ENCODE data around the gene APLNR. TPM values are rescaled to one million over a fixed set of nuclear protein-coding genes. Genes with fewer than 3 reads are reported as not detected.

Gene APLNR
- total RNA-seq, 1 donor from 2014 or later: not detected

- Mint-ChIP-seq H3K27me3 (ENCODE audit: insufficient read depth) (peaks cover 7% of the 10 kb centered on the region), H3K27ac (no peak overlapping the region), H3K36me3 (ENCODE audit: low read depth) (no peaks in the 10 kb centered on the region), H3K4me3 (no peak overlapping the region), H3K4me1 (ENCODE audit: low read depth) (no peaks in the 10 kb centered on the region), H3K9me3 (no peaks in the 10 kb centered on the region)
- intact Hi-C loops (cut with micrococcal nuclease): no loop called here
- DNase-seq (ENCODE audit: low spot score): no peak
These were observed 33.7 kb downstream of the APLNR start for GRCh38 chr11:57203359-57203758.

GRCh38 chr11:57202281-57202680 lies 34.8 kb downstream of the APLNR start:
- Mint-ChIP-seq H3K9me3 (no peaks in the 10 kb centered on the region), H3K4me3 (no peak overlapping the region), H3K36me3 (ENCODE audit: low read depth) (no peaks in the 10 kb centered on the region), H3K27ac (no peak overlapping the region), H3K4me1 (ENCODE audit: low read depth) (no peaks in the 10 kb centered on the region), H3K27me3 (ENCODE audit: insufficient read depth) (peaks cover 7% of the 10 kb centered on the region)
- intact Hi-C loops (cut with micrococcal nuclease): no loop called here
- DNase-seq (ENCODE audit: low spot score): no peak

GRCh38 chr11:57200917-57201316 lies 36.1 kb downstream of the APLNR start:
- Mint-ChIP-seq H3K4me1 (ENCODE audit: low read depth) (no peaks in the 10 kb centered on the region), H3K27me3 (ENCODE audit: insufficient read depth) (peaks cover 5% of the 10 kb centered on the region), H3K4me3 (no peak overlapping the region), H3K9me3 (no peaks in the 10 kb centered on the region), H3K36me3 (ENCODE audit: low read depth) (no peaks in the 10 kb centered on the region), H3K27ac (no peak overlapping the region)
- DNase-seq (ENCODE audit: low spot score): no peak
- intact Hi-C loops (cut with micrococcal nuclease): no loop called here

- intact Hi-C loops (cut with micrococcal nuclease): no loop called here
- H3K36me3 Mint-ChIP-seq (ENCODE audit: low read depth): no peaks in the 10 kb centered on the region
- no peak overlapping the region for H3K27ac Mint-ChIP-seq
- H3K27me3 Mint-ChIP-seq (ENCODE audit: insufficient read depth): peaks cover 2% of the 10 kb centered on the region
- H3K4me3 Mint-ChIP-seq: no peak overlapping the region
- no peak for DNase-seq (ENCODE audit: low spot score)
- no peaks in the 10 kb centered on the region for H3K9me3 Mint-ChIP-seq
- H3K4me1 Mint-ChIP-seq (ENCODE audit: low read depth): no peaks in the 10 kb centered on the region
These were observed 37.7 kb downstream of the APLNR start for GRCh38 chr11:57199330-57199729.

GRCh38 chr11:57197762-57198161 lies 39.3 kb downstream of the APLNR start:
- H3K36me3 Mint-ChIP-seq (ENCODE audit: low read depth): no peaks in the 10 kb centered on the region

GRCh38 chr11:57196596-57196995 lies 40.5 kb downstream of the APLNR start:
- H3K27me3 Mint-ChIP-seq (ENCODE audit: insufficient read depth): no peaks in the 10 kb centered on the region
- no peaks in the 10 kb centered on the region for H3K36me3 Mint-ChIP-seq (ENCODE audit: low read depth)
- no peak overlapping the region for H3K4me3 Mint-ChIP-seq
- H3K4me1 Mint-ChIP-seq (ENCODE audit: low read depth): no peaks in the 10 kb centered on the region
- DNase-seq (ENCODE audit: low spot score): no peak
- no peaks in the 10 kb centered on the region for H3K9me3 Mint-ChIP-seq
- H3K27ac Mint-ChIP-seq: no peak overlapping the region
- intact Hi-C loops (cut with micrococcal nuclease): no loop called here

More at GRCh38 chr11:57197762-57198161, 39.3 kb downstream of the APLNR start:
- intact Hi-C loops (cut with micrococcal nuclease): no loop called here
- no peaks in the 10 kb centered on the region for H3K9me3 Mint-ChIP-seq
- no peaks in the 10 kb centered on the region for H3K4me1 Mint-ChIP-seq (ENCODE audit: low read depth)
- H3K27ac Mint-ChIP-seq: no peak overlapping the region
- DNase-seq (ENCODE audit: low spot score): no peak
- no peak overlapping the region for H3K4me3 Mint-ChIP-seq
- H3K27me3 Mint-ChIP-seq (ENCODE audit: insufficient read depth): peaks cover 2% of the 10 kb centered on the region

- H3K27ac Mint-ChIP-seq: no peak overlapping the region
- intact Hi-C loops (cut with micrococcal nuclease): no loop called here
- H3K4me3 Mint-ChIP-seq: no peak overlapping the region
- H3K27me3 Mint-ChIP-seq (ENCODE audit: insufficient read depth): no peaks in the 10 kb centered on the region
- no peak for DNase-seq (ENCODE audit: low spot score)
- no peaks in the 10 kb centered on the region for H3K4me1 Mint-ChIP-seq (ENCODE audit: low read depth)
- H3K9me3 Mint-ChIP-seq: no peaks in the 10 kb centered on the region
- H3K36me3 Mint-ChIP-seq (ENCODE audit: low read depth): no peaks in the 10 kb centered on the region
These were observed 44.7 kb downstream of the APLNR start for GRCh38 chr11:57192316-57192715.

- H3K4me3 Mint-ChIP-seq: no peak overlapping the region
- H3K36me3 Mint-ChIP-seq (ENCODE audit: low read depth): no peaks in the 10 kb centered on the region
- H3K27ac Mint-ChIP-seq: no peak overlapping the region
- DNase-seq (ENCODE audit: low spot score): no peak
- H3K9me3 Mint-ChIP-seq: no peaks in the 10 kb centered on the region
- H3K27me3 Mint-ChIP-seq (ENCODE audit: insufficient read depth): no peaks in the 10 kb centered on the region
- H3K4me1 Mint-ChIP-seq (ENCODE audit: low read depth): no peaks in the 10 kb centered on the region
- intact Hi-C loops (cut with micrococcal nuclease): no loop called here
These were observed 45.5 kb downstream of the APLNR start for GRCh38 chr11:57191311-57192219.

- Mint-ChIP-seq H3K4me3 (no peak overlapping the region), H3K36me3 (ENCODE audit: low read depth) (no peaks in the 10 kb centered on the region), H3K27ac (no peak overlapping the region), H3K27me3 (ENCODE audit: insufficient read depth) (no peaks in the 10 kb centered on the region), H3K4me1 (ENCODE audit: low read depth) (no peaks in the 10 kb centered on the region), H3K9me3 (no peaks in the 10 kb centered on the region)
- intact Hi-C loops (cut with micrococcal nuclease): no loop called here
- no peak for DNase-seq (ENCODE audit: low spot score)
These were observed 46.5 kb downstream of the APLNR start for GRCh38 chr11:57190548-57190947.

Other genes starting within 250 kb of the APLNR start
- not detected in 2 replicates for gene OR5AK2, start 248.3 kb downstream of the APLNR start, total RNA-seq
- gene LRRC55, start 55.3 kb downstream of the APLNR start, total RNA-seq: not detected in 2 replicates
- 22.1 and 24.3 TPM in 2 replicates for gene TNKS1BP1, start 87.7 kb upstream of the APLNR start, total RNA-seq
- gene SSRP1, start 98.6 kb upstream of the APLNR start, total RNA-seq: 235 and 239 TPM in 2 replicates
- gene P2RX3, start 101.1 kb upstream of the APLNR start, total RNA-seq: not detected in 2 replicates
- not detected in 2 replicates for gene PRG3, start 143.9 kb upstream of the APLNR start, total RNA-seq
- not detected in 2 replicates for gene PRG2, start 153.4 kb upstream of the APLNR start, total RNA-seq
- gene SLC43A3, start 189.9 kb upstream of the APLNR start, total RNA-seq: 181 and 184 TPM in 2 replicates
- gene RTN4RL2, start 223.3 kb upstream of the APLNR start, total RNA-seq: 0.54 TPM in 1 of 2 replicates, not detected in the other

Measured in activated T-helper 1 cell treated with anti-CD3 and anti-CD28 coated beads, Interleukin-12 subunit alpha, Interleukin-12 subunit beta, Interleukin-2, Interleukin-4 antibody, amounts not matched to agents 30 ng/mL and 10 ng/mL and 1 ng/mL, durations not matched to agents 14 hours and 24 hours and 36 hours (primary cell).